NCI-H82 treated with DMSO at 0.1 percent for 48 hours (cell line): ENCODE measurements around the gene ELAC2.

ENCODE experiments used
- DNase-seq: peaks from one replicate; lab custom pipeline; 2025; ENCODE audit not compliant: unreplicated experiment; lab: John Stamatoyannopoulos, UW

ELAC2 gene

GRCh38 chr17:12963505-12963904, 54.3 kb downstream of the ELAC2 start:
- no peak for DNase-seq

- no peak for DNase-seq
Measured at GRCh38 chr17:12961655-12962054, 56.2 kb downstream of the ELAC2 start.

GRCh38 chr17:12959441-12959840, 58.4 kb downstream of the ELAC2 start:
- DNase-seq: no peak

- no peak for DNase-seq
Measured at GRCh38 chr17:12958786-12959185, 59.0 kb downstream of the ELAC2 start.

- DNase-seq: no peak
Measured at GRCh38 chr17:12955521-12955920, 62.3 kb downstream of the ELAC2 start.

- no peak for DNase-seq
Measured at GRCh38 chr17:12953156-12953555, 64.7 kb downstream of the ELAC2 start.

GRCh38 chr17:12952012-12952411, 65.8 kb downstream of the ELAC2 start:
- DNase-seq: no peak

- DNase-seq: no peak
Measured at GRCh38 chr17:12947047-12947446, 70.8 kb downstream of the ELAC2 start.
